ENCODE measurements around the gene METTL25B.

The METTL25B gene

GRCh38 chr1:156727926-156728598, at the start of gene METTL25B:
Gene METTL25B (plus strand): TSS chr1:156728469. CDS start chr1:156729105, 636 bp downstream.
- DNase-seq = peak; percentile 89

DNA sequence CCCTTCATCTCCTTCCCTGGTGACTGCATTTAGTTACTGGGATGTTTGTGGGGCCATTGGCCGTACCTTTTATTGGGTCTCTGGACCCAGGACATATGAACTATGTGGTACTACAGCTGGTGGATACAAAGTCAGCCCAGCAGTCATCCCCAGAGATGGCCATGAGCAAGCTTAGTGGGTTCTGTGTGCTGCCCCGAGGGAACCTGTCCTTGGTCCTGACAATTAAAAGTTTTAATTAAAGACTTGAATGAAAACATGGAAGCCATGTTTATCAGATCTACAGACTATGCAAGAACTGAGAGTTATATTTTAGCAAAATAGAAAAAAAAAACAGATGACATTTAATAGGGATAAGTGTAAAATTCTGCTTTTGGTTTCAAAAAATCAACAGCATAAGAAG, 48.2 kb upstream of the METTL25B start:
- no peak for DNase-seq

GRCh38 chr1:156681196-156681960, 46.9 kb upstream of the METTL25B start:
- DNase-seq = no peak

- no peak for DNase-seq
Measured at GRCh38 chr1:156682166-156682890, 45.9 kb upstream of the METTL25B start.

DNA sequence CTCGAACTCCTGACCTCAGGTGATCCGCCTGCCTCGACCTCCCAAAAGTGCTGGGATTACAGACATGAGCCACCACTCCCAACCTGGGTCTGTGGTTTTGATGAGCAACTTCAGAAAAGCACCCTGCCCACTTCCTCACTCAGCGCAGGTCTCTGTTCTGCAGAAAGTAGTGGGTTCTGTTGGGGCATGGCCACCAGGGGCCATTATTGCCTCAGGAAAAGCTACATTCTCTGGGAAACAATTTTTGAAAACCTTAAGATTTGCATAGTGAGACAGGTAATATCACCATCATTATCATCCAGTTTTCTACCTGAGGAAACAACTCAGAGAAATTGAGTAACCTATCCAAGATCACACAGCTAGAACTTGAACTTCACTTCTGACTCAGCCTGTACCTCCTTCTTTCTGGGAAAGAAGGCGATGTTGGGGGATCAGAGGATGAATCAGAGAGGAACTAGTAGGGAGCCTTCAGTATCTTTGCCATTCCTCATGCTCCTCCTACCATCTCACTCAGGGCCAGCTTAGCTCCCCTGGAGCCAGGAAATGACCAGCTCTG, 44.0 kb upstream of the METTL25B start:
- no peak for DNase-seq

DNA sequence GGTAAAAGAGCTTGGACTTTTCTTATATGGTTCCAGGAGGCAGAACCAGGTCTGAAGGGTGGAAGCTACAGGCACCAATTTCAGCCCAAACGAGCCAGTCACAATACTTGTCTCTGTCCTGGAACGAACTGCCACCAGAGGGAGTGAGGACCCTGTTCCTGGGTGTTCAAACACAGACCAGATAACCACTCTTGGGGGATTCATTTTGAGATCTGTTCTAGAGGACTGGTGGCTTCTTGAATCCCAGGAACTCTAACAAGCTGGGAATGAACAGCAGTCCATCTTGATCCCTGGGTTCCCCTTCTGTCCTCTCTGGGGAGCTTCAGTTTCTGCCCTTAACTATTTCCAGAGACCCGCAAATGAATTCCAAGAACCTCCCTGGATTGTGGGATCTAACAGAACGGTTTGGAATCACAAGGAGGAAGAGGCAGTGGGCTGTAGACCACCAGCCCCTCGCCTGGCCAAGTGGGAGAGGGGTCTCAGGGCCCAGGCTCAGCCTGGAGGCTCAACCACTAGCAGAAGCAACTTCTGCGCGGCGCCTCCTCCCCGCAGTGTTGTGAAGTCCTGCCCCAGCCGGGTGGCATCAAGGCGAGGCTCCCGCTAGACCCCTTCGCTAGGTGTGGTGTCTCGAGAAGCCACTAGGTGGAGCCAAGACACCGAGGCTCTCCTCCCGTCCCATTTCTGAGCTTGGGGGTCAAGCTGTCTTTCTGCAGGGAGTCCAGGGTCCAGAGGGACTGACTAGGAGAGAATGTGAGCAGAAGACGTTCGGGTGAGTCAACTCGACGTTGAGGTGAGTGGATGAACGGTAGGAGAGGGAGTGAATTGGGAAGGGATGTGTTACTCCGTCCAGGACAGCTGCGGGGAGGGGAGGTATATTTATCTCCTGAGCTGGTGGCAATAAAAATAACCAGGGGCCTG, 39.0 kb upstream of the METTL25B start:
- DNase-seq = peak; percentile 72

GRCh38 chr1:156689953-156690674, 38.2 kb upstream of the METTL25B start:
- peak; percentile 43 for DNase-seq

DNA sequence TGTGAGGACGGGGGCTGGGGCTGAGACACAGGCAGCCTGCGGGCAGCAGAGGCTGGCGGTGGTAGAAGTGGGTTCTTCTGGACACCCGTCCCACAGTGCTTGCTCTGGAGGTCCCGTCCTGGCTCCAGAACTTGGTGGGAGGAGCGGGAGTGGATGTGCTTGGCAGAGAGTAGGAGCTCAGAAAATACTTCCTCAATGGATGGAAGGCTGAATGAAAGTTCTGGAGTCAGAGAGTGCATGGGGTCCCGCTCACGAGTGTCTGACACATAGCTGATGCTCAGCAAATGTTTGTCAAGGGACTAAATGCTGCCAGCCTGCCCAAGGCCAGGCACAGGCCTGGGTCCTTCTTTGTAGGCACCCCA, 37.6 kb upstream of the METTL25B start:
- DNase-seq = no peak

DNA sequence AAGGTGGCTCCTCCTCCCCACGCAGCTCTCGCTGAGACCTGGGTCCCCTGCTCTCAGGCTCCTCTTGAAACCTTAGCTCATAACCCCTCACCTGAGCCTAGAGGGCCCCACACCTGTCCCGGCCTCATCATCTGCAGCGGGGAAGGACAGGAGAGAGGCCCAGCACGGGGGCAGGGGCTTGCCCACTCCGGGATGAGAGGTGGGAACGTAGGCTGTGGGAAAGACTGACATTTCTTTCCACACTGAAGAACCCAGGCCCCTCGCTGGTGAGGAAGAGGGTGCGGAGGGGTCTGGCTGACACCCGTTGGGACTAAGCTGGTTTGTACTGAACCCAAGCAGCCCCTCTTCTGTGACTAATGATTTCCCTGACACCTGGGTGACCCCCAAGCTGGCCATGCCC, 37.1 kb upstream of the METTL25B start:
- no peak for DNase-seq

- no peak for DNase-seq
Measured at GRCh38 chr1:156691665-156692440, 36.4 kb upstream of the METTL25B start.

DNA sequence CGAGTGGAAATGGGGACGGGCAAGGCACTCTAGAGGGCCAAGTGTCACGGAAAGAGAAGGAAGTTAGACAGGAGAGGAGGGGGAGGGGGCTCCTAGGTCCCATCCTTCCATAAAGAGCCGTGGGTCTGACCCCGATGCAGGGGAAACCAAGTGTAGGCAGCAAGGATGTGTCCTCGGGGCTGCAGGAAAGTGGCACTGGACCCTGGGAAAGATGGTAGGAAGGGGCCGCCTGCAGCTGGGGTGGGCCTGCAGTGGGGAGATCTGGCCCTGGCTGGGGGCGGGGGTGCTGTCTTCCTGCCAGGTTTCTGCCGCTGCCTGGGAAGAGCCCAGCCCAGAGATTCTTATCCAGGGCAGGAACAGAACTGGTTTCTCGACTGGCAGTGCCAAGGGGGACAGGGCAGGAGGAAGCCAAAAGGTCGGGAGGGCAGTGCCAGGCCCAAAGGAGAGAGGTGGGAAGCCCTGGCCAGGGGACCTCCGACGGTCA, 35.8 kb upstream of the METTL25B start:
- no peak for DNase-seq

GRCh38 chr1:156692925-156693847, 35.1 kb upstream of the METTL25B start:
- DNase-seq = peak; percentile 70

DNA sequence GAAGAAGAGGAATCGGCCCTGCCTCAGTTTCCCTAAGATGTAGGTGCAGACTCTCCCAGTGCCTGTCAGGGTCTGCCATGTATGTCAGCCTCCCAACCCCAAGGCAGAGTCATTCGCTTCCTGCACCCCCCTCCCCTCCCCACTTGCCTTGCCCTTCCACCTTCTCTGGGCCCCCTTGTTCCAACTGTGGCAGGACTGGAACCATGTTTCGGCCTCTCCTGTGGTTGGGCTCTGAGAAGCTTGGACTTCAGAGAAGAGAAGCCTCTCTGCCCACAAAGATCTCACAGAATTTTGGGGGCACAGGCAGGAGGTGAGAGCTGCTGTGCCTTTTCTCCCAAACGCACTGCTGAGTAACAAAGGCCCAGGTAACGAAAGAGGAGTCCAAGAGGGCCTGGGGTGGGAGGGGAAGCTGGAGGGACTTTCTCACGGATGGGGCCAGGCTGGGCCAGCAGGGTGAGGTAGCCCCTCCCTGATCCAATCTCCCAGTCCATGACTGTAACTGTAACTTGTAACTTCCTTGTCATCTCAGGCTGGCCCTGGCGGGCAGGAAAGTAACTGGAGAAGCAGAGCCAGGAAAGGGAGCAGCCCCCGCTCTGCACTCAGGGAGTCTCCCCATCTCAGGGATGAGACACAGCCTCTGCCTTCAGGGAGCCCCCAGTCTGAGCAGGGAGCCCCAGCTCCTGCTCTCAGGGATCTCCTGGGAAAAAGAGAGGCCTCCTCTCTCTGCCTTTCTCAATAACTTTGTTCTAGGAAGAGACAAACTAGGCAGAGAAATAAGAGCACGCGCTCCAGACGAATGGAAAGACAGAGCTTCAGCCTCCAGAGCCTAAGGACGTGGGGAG, 34.2 kb upstream of the METTL25B start:
- no peak for DNase-seq

DNA sequence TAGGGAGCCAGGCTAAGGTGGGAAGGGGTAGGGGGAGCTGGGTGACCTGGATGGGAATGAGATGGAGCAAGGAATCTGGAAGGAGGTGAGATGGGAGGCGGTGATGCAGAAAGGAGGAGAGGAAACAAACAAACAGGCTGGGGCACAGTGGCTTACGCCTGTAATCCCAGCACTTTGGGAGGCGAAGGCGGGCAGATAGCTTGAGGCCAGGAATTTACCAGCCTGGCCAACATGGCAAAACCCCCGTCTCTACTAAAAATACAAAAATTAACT, 33.6 kb upstream of the METTL25B start:
- no peak for DNase-seq

DNA sequence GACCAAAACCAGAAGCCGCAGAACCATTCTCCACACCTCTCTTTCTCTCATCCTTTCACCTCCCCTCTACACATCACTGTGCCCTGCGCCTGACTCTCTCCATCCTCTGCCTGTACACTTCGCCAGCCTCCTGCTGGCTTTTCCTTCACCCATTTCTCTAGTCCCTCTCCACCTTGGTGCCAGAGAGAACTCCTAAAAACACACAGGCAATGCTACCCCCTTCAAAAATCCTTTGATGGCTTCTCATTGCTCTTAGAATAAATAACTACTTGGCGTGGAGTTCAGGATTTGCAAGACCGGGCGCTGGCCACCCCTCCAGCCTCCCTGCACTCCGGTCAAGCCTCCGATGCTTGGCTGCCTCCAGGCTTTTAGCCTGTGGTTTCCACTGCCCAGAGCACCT, 31.5 kb upstream of the METTL25B start:
- DNase-seq = no peak

- no peak for DNase-seq
Measured at GRCh38 chr1:156697481-156697880, 30.8 kb upstream of the METTL25B start.

DNA sequence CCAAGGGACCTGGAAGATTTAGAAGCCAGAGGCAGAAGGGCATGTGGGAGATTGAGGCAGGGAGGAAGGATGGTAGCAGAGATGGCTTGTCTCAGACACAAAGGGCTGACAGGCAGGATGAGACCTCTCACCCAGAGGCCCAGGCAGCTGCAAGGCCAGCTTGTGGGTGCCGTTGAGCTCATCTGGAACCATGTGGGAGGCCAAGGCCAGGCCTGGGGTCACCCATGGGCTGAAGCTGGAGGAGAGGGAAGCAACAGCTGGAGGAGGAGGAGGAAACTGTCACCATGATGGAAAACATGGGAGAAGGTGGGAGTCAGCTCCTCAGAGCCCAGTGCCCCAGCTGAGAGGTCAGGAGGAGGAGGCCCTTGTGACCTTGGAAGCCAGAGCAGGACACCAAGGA, 29.3 kb upstream of the METTL25B start:
- DNase-seq = no peak

GRCh38 chr1:156700736-156701531, 27.3 kb upstream of the METTL25B start:
- no peak for DNase-seq

Data from NCI-H2171 treated with DMSO at 0.1 percent for 48 hours (cell line).